GM12874 (cell line): Measurements from ENCODE around the gene SLC16A9.

Source experiments
- CTCF ChIP-seq: IDR thresholded peaks from 2 replicates; pipeline ENCODE4 v1.5.1; 2011; ENCODE audit warnings: low read depth, mild to moderate bottlenecking, control low read depth, low read length, moderate library complexity; ENCODE audit not compliant: insufficient read depth

The SLC16A9 gene

DNA sequence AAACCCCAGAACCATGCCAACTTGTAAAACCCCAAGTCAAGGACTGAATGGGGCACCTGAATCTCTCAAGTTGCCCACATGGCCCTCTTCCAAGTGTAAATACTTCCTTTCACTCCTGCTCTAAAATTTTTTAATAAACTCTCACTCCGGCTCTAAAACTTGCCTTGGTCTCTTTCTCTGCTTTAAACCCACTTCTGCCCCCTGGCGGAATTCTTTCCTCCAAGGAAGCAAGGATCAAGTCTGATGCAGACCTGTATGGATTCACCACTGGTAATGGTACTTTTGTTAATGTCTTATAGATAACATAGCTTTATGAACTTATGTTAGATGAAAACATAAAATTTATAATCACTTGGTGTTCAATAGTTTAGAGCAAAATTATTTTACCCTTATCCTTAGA lies 33.8 kb downstream of the SLC16A9 start:
- TF ChIP-seq CTCF, result no peak

- no peak for TF ChIP-seq CTCF
These were observed 35.3 kb downstream of the SLC16A9 start for GRCh38 chr10:59674215-59674836.

DNA sequence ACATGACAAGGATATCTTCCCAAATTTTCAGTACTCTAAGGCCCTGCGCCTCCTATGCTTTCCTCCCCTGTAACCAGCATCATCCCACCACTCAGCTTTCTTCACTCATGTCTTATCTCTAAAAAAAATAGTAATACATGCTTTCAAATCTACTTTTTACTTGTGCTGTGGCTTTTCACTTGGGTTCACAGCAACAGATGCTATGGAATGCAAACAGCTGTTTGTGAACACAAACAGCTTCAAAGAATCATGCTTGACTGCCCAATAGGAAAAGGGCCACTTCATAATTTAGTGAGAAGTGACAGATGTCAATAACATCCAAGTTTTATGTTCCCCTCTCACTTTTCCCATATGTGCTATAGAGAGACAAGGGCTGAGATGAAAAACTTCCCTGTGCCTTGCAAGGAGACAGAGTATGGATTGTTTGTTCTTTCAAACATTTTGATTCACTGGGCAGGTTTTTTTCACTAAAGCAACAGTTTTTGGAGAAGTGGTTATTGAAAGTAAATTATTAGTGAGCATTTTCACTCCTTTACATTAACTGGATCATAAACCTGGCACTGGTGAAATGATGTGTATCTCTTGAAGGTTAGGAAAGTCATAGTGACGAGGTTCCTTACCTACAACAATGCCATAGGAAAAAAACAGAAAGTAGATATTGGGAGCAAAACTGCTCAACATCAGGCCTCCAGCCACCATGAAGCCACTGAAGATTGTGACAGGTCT lies 37.3 kb downstream of the SLC16A9 start:
- TF ChIP-seq CTCF, result no peak

GRCh38 chr10:59670269-59670668 lies 39.4 kb downstream of the SLC16A9 start:
- TF ChIP-seq CTCF, result no peak

DNA sequence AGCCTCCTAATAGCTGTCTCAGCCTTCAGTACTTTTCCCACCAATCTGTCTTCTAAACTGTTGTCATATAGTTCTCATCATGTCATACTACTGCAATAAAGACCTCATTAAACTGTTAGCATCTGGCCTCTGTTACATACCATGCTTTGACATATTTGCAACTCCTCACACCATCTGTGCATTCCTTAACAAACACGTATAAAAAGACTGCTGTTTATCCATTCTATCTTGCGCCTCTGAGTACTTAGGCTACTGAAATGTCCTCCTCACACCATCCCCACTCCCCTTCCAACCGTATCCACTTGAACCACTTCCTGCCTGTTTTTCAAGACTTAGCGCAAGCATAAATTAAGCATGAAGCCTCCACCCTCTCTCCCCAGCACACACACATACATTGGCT lies 41.6 kb downstream of the SLC16A9 start:
- TF ChIP-seq CTCF, result no peak

DNA sequence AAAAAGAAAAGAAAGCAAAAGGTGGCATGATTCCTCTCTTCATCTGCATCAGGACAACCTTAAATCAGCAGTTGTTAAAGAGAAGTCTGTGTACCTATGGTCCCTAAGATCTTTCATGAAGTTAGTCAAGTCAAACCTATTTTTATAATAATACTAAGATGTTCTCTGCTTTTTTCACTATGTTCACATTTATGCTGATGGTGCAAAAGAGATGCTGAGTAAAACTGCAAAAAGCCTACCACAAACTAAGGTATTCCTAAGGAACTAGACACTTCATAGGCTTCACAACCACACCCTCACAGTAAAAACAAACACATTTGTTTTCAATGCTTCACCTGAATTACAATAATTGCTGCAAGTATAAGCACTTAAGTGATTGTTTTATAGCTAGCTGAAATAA lies 43.3 kb downstream of the SLC16A9 start:
- TF ChIP-seq CTCF, result no peak

DNA sequence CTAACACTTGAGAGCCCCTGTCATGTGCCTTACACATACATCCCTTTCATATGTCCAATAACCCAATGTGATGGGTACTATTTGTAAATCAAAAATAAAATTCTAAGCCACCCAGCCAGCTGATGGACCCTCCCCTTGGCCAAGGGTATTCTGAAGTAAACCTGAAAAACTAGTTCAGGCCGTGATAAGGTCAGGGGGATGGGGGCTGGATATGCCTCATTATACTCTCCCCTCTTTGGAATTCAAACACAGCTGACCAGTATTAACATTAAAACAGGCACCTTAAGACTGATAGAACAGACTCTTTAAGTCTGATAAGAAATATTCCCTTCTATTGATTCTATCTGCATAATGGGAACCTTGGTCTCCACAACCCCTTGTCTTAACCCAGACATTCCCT lies 51.9 kb downstream of the SLC16A9 start:
- no peak for TF ChIP-seq CTCF
